EL (cell line): ENCODE measurements around the gene SYNE1.
A peak's percentile ranks its signal among the peaks of the same experiment; 100 is the strongest.
"Not testable (repeated sequence)": the region's sequence is repeated elsewhere in the genome, so short reads cannot be mapped to it uniquely, and the experiment has no call there.

ENCODE experiments used
- DNase-seq: peaks from one replicate; pipeline ENCODE4 v3.0.0-alpha.2; 2016

Gene SYNE1

GRCh38 chr6:152478377-152479010 lies 158.7 kb downstream of the SYNE1 start:
- no peak for DNase-seq

GRCh38 chr6:152474354-152474753 lies 162.8 kb downstream of the SYNE1 start:
- peak; percentile 38 for DNase-seq

- DNase-seq, result no peak
Observed at GRCh38 chr6:152472325-152472724, 164.8 kb downstream of the SYNE1 start.

- peak; percentile 8 for DNase-seq
Observed at GRCh38 chr6:152471456-152472265, 165.5 kb downstream of the SYNE1 start.

GRCh38 chr6:152463164-152463563 lies 174.0 kb downstream of the SYNE1 start:
- no peak for DNase-seq

- DNase-seq, result no peak
Observed at GRCh38 chr6:152462716-152463115, 174.4 kb downstream of the SYNE1 start.

- DNase-seq, result peak; percentile 31
Observed at GRCh38 chr6:152461556-152461955, 175.6 kb downstream of the SYNE1 start.

GRCh38 chr6:152458648-152459644 lies 178.2 kb downstream of the SYNE1 start:
- DNase-seq, result peak; percentile 26

GRCh38 chr6:152457949-152458624 lies 179.1 kb downstream of the SYNE1 start:
- DNase-seq, result no peak

GRCh38 chr6:152454003-152454402 lies 183.2 kb downstream of the SYNE1 start:
- DNase-seq, result no peak

- DNase-seq, result no peak
Observed at GRCh38 chr6:152453421-152453820, 183.7 kb downstream of the SYNE1 start.

GRCh38 chr6:152452639-152453038 lies 184.5 kb downstream of the SYNE1 start:
- DNase-seq, result no peak

GRCh38 chr6:152450519-152450918 lies 186.6 kb downstream of the SYNE1 start:
- no peak for DNase-seq

GRCh38 chr6:152441902-152442301 lies 195.3 kb downstream of the SYNE1 start:
- DNase-seq, result no peak

- DNase-seq, result no peak
Observed at GRCh38 chr6:152435816-152436215, 201.3 kb downstream of the SYNE1 start.

GRCh38 chr6:152432758-152433157 lies 204.4 kb downstream of the SYNE1 start:
- DNase-seq, result no peak

- no peak for DNase-seq
Observed at GRCh38 chr6:152428126-152428525, 209.0 kb downstream of the SYNE1 start.

GRCh38 chr6:152426276-152426675 lies 210.9 kb downstream of the SYNE1 start:
- no peak for DNase-seq

- no peak for DNase-seq
Observed at GRCh38 chr6:152423216-152424103, 213.7 kb downstream of the SYNE1 start.

- DNase-seq, result not testable (repeated sequence)
Observed at GRCh38 chr6:152421496-152421895, 215.7 kb downstream of the SYNE1 start.

GRCh38 chr6:152420696-152421095 lies 216.5 kb downstream of the SYNE1 start:
- no peak for DNase-seq

GRCh38 chr6:152418551-152418950 lies 218.6 kb downstream of the SYNE1 start:
- DNase-seq, result no peak
